Colon (tissue), 2 donors: ENCODE results near the gene DFFB.
"Not testable (repeated sequence)": the region's sequence is repeated elsewhere in the genome, so short reads cannot be mapped to it uniquely, and the experiment has no call there.

Experiments
- FAIRE-seq: peaks from 2 replicates; lab custom pipeline; 2012; peaks lifted over from hg19 to GRCh38; lab: Jason Lieb, UNC
- donor health status: control.
- donor health status: control.

DFFB gene, protein sequence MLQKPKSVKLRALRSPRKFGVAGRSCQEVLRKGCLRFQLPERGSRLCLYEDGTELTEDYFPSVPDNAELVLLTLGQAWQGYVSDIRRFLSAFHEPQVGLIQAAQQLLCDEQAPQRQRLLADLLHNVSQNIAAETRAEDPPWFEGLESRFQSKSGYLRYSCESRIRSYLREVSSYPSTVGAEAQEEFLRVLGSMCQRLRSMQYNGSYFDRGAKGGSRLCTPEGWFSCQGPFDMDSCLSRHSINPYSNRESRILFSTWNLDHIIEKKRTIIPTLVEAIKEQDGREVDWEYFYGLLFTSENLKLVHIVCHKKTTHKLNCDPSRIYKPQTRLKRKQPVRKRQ

DNA sequence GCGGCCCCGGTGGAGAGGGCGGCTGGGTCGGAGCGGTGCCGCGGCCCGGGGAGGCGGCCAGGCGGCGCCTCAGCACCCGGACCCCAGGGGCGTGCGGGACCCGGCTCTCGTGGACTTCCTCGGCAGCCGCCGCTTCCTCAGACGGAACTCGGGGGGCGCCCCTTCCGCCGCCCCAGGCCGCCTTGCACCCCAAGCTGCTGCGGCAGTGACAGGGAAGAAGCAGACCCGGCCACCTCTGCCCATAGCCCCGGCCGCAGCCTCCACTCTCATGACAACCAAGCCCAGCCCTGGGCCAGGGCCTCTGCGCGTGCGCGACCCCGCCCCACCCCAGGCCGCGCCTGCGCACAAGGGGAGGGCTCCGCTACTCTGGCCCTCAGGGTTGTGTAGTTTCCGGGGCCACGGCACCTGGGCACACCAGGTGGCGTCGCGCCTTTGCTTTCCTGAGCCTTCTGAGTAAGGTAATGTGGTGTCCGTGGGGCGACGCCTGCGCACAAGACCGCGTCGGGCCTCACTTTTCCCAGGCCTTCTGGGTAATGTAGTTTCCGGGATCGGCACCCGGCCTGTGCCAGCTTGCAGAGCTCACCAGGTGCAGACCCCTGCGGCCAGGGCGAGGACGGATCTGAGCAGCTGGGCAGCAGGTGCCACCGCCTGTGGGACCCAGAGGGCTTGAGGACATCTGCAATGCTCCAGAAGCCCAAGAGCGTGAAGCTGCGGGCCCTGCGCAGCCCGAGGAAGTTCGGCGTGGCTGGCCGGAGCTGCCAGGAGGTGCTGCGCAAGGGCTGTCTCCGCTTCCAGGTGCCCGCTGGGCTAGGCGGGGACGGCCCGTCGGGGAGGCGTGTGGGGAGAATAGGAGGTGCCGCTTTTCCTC lies at the start of gene DFFB, which contains the start of gene CEP104:
Gene DFFB, plus strand, starts transcription at position 554 of the 868 bp plus-strand sequence. Its CDS starts 128 bp downstream, at position 682.
Gene CEP104, minus strand, starts transcription at position 289 of the 868 bp plus-strand sequence. CDS start 4,804 bp downstream, outside the sequence.
- no peak for FAIRE-seq

GRCh38 chr1:3807769-3808168 lies 49.5 kb upstream of the DFFB start:
- FAIRE-seq, result no peak

DNA sequence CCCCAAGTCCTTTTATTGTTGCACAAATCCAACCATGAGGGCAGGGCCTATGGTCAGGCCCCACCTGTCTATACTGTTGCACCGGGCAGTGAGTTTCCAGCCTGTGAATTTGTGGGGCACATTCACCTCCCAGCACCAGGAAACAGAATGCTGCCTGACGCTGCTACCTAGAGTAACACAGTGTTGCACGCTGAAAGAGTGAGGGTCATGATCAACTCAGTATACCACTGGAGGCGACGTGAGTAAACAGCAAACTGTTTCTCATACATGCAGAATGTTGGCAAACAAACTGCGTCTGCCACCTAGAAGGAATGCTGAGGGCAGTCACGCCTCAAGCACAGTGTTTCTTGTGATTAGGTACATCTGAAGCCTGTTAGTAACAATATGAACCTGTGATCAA lies 47.6 kb upstream of the DFFB start:
- FAIRE-seq, result no peak

DNA sequence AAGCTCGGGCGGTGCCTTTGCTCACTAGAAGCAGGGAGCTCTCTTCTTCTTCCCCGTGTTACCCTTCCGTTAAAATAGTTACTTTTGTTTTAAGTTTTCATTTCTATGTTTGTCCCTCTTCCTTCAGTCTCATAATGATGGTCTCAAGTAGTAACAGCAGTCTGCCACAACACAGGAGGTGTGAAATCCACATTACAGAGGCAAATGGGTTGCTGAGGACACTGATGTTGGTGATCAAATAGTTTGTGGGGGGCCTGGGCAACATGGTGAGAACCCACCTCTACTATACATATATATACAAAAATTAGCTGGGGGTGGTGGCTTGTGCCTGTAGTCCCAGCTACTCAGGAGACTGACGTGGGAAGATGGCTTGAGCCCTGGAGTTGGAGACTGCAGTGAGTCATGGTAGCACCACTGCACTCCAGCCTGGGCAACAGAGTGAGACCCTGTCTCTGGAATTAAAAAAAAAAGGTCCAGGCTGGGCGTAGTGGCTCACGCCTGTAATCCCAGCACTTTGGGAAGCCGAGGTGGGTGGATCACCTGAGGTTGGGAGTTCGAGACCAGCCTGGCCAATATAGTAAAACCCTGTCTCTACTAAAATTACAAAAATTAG lies 47.0 kb upstream of the DFFB start:
- FAIRE-seq, result not testable (repeated sequence)

DNA sequence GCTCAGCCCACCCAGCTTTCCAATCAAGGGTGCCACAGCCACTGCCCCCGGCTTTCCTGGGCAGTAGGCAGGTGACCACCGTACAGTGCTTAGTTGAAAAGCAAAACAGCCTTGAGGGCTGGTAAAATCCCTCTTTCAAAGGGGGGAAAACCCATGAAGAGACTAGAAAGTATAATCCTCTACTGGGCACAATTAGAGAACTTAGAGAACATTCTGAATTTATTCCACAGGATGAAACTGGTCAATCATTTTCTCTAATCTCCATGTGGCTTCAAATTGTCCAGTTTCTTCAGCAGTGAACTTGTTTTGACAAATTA lies 45.7 kb upstream of the DFFB start:
- FAIRE-seq, result no peak

DNA sequence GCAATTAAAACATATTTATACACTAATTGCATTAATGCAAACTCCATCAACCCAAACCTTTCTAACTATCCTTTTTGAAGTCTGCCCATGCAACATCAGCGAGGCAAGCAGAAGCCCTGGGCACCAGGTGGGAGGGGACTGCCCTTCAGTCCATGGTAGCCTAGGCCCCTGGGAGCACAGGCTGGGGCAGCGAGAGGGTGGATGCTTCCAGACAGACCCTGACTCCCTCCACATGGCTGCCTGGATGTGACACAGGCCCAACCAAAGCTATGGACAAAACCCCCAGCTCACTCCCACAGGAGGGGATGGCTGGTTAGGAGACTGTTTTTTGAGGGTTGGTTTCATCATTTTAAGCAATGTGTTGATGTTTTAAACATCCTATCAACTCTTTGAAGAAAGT lies 43.2 kb upstream of the DFFB start:
- FAIRE-seq, result no peak

- no peak for FAIRE-seq
These were observed 42.3 kb upstream of the DFFB start for GRCh38 chr1:3814771-3815561.

GRCh38 chr1:3816331-3817137 lies 40.7 kb upstream of the DFFB start:
- FAIRE-seq, result no peak

GRCh38 chr1:3817138-3817740 lies 40.0 kb upstream of the DFFB start:
- FAIRE-seq, result no peak

- no peak for FAIRE-seq
These were observed 39.3 kb upstream of the DFFB start for GRCh38 chr1:3817821-3818597.

- FAIRE-seq, result no peak
These were observed 37.5 kb upstream of the DFFB start for GRCh38 chr1:3819771-3820200.

DNA sequence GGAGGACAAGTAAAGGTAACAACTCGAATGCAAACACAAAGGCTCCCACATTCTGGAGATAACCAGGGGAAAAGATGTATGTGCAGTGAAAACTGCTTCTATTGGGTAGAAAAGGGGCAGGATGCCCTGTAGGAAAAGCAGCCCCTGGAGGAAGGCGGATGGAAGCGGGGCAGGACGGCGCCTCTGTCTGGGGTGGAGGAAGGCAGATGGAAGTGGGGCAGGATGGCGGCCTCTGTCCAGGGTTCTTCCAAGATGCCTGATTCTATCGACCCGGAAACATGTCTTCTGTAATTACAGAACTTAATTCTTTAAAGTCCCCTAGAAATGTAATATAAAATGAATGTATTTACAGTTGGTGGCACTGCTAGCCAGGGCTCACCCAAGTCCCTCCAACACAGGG lies 37.0 kb upstream of the DFFB start:
- no peak for FAIRE-seq

DNA sequence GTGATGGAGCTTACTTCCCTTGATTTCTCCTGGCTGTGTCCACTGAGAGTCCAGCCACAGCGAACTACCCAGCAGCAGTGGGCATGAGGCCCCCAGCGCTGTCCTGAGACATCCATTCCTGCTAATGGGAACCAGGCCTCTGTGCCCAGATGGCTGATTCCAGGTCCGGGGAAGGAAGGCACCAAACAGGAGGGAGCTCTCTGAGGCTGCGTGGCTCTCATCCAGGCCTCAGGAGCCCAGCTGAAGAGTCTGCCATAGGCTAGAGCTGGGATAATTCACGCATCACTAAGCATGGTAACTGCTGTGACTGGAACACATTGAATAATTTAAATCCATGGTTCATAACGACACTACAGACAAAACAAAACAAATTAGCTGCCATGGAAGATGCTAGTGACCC lies 36.3 kb upstream of the DFFB start:
- FAIRE-seq, result no peak

GRCh38 chr1:3821447-3821846 lies 35.8 kb upstream of the DFFB start:
- FAIRE-seq, result no peak

GRCh38 chr1:3821908-3822307 lies 35.4 kb upstream of the DFFB start:
- no peak for FAIRE-seq

GRCh38 chr1:3822421-3822820 lies 34.9 kb upstream of the DFFB start:
- no peak for FAIRE-seq

- no peak for FAIRE-seq
These were observed 32.6 kb upstream of the DFFB start for GRCh38 chr1:3824650-3825049.

DNA sequence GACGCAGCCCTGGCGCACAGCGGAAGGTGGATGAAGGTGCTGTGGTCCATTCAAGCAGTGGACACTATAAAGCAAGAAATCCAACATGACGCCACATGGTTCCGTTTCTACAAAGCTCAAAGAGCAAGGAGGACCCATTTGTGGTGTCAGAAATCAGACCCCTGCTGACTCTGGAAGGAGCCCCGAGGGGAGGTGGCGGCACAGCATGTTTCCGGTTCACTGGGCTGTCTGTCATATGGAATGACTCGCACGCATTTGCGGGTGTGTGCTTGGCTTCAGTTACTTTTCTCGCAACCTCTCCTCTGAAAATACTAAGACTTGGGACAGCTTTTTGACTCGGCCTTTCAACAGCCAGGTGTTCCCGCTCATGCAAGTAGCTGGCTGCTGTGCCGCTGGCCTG lies 31.9 kb upstream of the DFFB start:
- no peak for FAIRE-seq

- no peak for FAIRE-seq
These were observed 29.4 kb upstream of the DFFB start for GRCh38 chr1:3827813-3828307.

DNA sequence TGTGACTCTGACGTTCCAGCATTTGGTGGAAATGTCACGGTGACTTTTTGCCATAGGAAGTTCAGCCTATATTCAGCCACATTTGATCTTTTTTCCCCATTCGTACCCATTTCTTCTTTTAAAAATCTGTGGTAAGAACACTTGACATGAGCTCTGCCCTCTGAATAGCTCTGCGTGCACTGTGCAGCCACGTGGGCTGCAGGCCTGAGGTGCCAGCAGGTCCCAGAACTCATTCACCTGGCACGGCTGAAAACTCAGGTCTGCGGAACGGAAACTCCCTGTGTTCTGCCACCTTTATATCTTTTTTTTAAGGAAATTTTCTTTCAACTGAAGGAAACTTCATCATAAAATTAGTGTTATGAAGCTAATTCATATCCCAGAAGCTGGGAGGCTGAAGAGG lies 28.9 kb upstream of the DFFB start:
- FAIRE-seq, result no peak
